Upper lobe of right lung (tissue), 1 donor: ENCODE measurements around the gene DNAJB12. TPM values are rescaled to one million over a fixed set of nuclear protein-coding genes. Genes with fewer than 3 reads are reported as not detected.

Experiments
- ATAC-seq: fragments of 200-7000 bp; cut with Tn5 transposase; one replicate; pipeline ENCODE4 v1.9.1; 2020; ENCODE audit warnings: mild to moderate bottlenecking, moderate library complexity
- DNase-seq: peaks from one replicate; pipeline ENCODE4 v3.0.0-alpha.2; 2020
- H3K27ac ChIP-seq: fragments of 200-600 bp; one replicate; pipeline ENCODE4 v1.8.0; 2022
- H3K27me3 ChIP-seq: fragments of 200-600 bp; one replicate; pipeline ENCODE4 v1.8.0; 2022; ENCODE audit warnings: mild to moderate bottlenecking
- H3K36me3 ChIP-seq: fragments of 200-600 bp; one replicate; pipeline ENCODE4 v1.8.0; 2022
- H3K4me1 ChIP-seq: fragments of 200-600 bp; one replicate; pipeline ENCODE4 v1.8.0; 2022
- H3K4me3 ChIP-seq: fragments of 200-600 bp; one replicate; pipeline ENCODE4 v1.8.0; 2022; ENCODE audit warnings: mild to moderate bottlenecking
- H3K9me3 ChIP-seq: fragments of 200-600 bp; one replicate; pipeline ENCODE4 v1.8.0; 2022
- intact Hi-C: fragments of 100-400 bp; cut with DNase I; formaldehyde crosslinking; loops from one replicate; pipeline ENCODE4 v1.11.0; 2022
- total RNA-seq: library from RNA; stranded (reverse); fragmentation: NEBNext Ultra II Directional; extraction: Animal tissue kit (Norgen Biotek cat#: 25700); gene quantifications from one replicate; pipeline ENCODE4 v1.2.1, GENCODE V29; 2021
- TF ChIP-seq, protein P1 (sequence below): fragments of 200-600 bp; IDR thresholded peaks from one replicate; pipeline ENCODE4 v1.8.0; 2022; ENCODE audit warnings: antibody characterized with exemption
- donor health status: DM: no; HTN: yes; CAD: no; lungs with severe emphysema.

The DNAJB12 gene
- total RNA-seq, 1 donor from 2014 or later = 39.9 TPM

DNA sequence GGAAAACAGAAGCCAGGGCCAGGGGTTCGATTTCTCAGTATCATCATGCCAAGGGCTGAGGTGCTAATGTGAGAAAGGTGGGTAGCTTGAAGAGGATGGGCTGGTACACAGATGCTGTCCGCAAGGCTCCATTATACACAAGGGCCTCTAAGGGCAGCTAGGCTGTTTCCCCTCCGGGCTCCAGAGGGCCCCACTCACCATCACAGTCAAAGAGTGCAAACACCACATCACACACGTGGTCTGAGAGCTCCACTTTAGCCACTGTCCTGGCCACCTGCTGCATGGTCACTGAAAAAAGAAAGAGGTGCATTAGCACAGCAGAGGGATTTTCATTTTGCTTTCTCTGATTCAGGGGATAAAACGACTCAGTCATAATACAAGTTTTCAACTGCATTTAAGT is 20.9 kb upstream of the DNAJB12 start:
- intact Hi-C loops = no loop called here
- no peak for DNase-seq
- peak; percentile 80 for ATAC-seq
- TF ChIP-seq, protein P1, sequence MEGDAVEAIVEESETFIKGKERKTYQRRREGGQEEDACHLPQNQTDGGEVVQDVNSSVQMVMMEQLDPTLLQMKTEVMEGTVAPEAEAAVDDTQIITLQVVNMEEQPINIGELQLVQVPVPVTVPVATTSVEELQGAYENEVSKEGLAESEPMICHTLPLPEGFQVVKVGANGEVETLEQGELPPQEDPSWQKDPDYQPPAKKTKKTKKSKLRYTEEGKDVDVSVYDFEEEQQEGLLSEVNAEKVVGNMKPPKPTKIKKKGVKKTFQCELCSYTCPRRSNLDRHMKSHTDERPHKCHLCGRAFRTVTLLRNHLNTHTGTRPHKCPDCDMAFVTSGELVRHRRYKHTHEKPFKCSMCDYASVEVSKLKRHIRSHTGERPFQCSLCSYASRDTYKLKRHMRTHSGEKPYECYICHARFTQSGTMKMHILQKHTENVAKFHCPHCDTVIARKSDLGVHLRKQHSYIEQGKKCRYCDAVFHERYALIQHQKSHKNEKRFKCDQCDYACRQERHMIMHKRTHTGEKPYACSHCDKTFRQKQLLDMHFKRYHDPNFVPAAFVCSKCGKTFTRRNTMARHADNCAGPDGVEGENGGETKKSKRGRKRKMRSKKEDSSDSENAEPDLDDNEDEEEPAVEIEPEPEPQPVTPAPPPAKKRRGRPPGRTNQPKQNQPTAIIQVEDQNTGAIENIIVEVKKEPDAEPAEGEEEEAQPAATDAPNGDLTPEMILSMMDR = no peak
- peaks cover 6% of the 10 kb centered on the region for H3K36me3 ChIP-seq
- H3K27me3 ChIP-seq = no peaks in the 10 kb centered on the region
- no peaks in the 10 kb centered on the region for H3K4me1 ChIP-seq
- no peak overlapping the region for H3K27ac ChIP-seq
- no peaks in the 10 kb centered on the region for H3K9me3 ChIP-seq
- H3K4me3 ChIP-seq = no peak overlapping the region

DNA sequence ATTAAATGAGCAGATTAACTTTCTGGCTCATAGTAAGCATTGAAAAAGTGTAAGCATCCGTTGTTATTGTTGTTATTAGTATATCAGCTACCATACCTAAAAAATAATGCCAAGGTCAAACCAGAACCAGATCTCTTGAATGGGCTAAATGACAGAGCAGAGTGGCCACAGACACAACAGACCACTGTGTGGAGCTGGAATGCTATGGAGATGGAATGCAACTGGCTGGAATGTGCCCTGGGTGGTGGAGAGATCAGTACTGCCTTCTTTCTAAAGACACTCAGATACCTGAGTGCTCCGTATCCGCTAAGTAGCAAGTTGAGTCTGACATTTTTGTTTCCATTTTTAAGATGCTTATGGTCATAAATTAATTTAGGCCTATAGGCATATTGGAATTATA is 20.5 kb upstream of the DNAJB12 start:
- intact Hi-C loops = no loop called here
- TF ChIP-seq, protein P1 = no peak
- Histone ChIP-seq H3K4me1 (no peaks in the 10 kb centered on the region), H3K27ac (no peak overlapping the region), H3K36me3 (peaks cover 6% of the 10 kb centered on the region), H3K4me3 (no peak overlapping the region), H3K9me3 (no peaks in the 10 kb centered on the region), H3K27me3 (no peaks in the 10 kb centered on the region)
- DNase-seq (no peak), ATAC-seq (peak; percentile 19)

DNA sequence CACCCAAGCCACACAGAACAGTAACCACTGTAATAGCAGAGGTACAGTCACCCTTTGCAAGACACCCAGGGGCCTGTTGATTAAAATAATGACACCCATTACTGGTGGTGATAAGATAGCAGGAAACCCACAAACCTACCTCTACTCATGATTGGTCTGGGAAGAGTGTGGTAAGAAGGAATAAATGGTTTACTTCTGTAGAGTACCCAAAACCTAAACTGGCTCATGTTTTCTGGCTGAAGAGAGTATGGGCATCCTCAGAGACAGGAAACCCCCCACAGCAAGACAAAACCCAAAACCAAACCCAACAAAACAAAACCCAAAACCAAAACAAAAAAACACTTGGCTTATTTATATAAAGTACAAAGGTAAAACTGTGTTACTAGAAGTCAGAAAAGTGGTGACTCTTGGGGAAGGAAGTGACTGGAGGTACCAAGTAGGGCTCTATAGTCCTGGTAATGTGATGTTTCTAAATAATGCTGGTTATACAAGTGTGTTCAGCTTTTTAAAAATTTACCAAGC is 15.5 kb upstream of the DNAJB12 start:
- Histone ChIP-seq H3K9me3 (no peaks in the 10 kb centered on the region), H3K36me3 (peaks cover 18% of the 10 kb centered on the region), H3K27me3 (no peaks in the 10 kb centered on the region), H3K4me1 (no peaks in the 10 kb centered on the region), H3K27ac (no peak overlapping the region), H3K4me3 (no peak overlapping the region)
- ATAC-seq = peak; percentile 54
- intact Hi-C loops = no loop called here
- no peak for DNase-seq
- TF ChIP-seq, protein P1 = no peak

DNA sequence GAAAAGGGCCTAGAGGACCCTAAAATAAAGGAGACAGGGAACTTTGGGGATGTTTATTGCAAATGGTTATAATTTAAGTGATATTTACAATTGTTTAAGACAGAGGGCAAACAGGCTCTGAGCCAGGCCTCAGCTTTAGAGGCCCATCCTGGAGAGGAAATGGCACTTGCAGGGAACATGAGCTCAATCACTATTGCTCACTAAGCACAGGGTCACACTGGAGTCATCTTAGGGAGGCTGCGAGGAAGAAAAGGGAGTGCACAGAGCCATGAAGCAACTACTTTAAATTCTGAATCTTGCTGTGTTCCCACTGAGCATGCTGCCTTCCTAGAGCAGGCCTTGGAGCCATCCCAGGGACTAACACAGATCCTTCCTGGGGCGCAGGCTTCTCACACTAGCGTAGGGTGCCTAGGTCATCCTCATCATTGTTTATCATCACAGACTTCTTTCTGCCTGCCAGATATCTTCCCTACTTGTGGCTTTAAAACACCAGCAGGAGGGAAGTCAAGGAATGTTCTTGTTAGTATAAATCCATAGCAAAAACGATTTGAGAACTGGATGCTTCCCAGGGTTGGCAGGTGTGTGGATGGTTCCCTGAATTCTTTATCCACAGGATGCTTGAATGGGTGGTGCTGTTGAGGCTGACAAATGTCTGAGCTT is 12.7 kb upstream of the DNAJB12 start:
- H3K4me1 ChIP-seq = peaks cover 11% of the 10 kb centered on the region
- peaks cover 15% of the 10 kb centered on the region for H3K36me3 ChIP-seq
- no peak overlapping the region for H3K4me3 ChIP-seq
- H3K27ac ChIP-seq = no peak overlapping the region
- H3K9me3 ChIP-seq = no peaks in the 10 kb centered on the region
- ATAC-seq (no peak), DNase-seq (no peak)
- no peaks in the 10 kb centered on the region for H3K27me3 ChIP-seq
- intact Hi-C loops = loop anchor here (10.0 kb wide), 1 partner anchor 467 kb away; no protein-coding TSS in a partner anchor
- TF ChIP-seq, protein P1 = no peak

DNA sequence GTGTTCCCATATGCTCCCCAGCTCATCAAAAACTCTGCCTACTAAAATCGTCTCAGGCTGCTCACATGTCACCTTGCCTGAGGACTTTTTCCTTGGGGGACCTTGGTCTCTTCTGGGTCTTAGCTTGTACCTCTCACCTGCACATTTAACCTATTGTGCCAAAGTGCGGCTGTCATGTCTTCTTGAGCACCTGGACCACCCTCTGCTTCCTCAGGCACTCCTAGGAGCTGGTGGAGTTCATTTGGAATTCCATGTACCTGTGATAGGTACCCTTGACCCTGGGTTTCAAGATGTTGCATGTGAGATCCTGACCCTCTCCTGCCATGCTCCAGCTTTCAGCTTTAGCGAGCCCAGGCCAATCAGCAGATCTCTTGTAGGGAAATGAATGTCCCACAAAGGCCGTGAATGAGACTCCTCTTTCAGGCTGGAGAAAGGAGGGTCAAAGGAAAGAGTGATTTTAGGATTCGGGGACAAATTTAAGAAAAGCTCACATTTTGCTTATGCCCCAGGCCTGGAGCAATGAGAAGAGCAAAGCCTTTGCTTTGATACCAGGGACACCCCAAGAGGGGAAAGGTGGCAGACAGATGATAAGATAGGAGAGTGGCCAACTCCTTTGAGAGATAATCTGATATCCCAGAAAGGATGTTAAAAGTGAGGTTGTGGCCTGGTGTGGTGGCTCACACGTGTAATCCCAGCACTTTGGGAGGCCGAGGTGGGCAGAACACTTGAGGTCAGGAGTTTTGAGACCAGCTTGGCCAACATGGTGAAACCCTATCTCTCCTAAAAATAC is 10.6 kb upstream of the DNAJB12 start:
- Histone ChIP-seq H3K27ac (no peak overlapping the region), H3K4me1 (peaks cover 11% of the 10 kb centered on the region), H3K9me3 (no peaks in the 10 kb centered on the region), H3K4me3 (no peak overlapping the region), H3K36me3 (peaks cover 15% of the 10 kb centered on the region), H3K27me3 (no peaks in the 10 kb centered on the region)
- intact Hi-C loops = loop anchor here (10.0 kb wide), 1 partner anchor 470 kb away; no protein-coding TSS in a partner anchor
- TF ChIP-seq, protein P1 = no peak
- ATAC-seq (no peak), DNase-seq (no peak)
